HT-29 (cell line): ENCODE measurements around the gene AFF4. TPM values are rescaled to one million over a fixed set of nuclear protein-coding genes. Genes with fewer than 3 reads are reported as not detected.

Experiments used
- DNase-seq: peaks from one replicate; pipeline ENCODE4 v3.0.0-alpha.2; 2015; ENCODE audit warnings: low spot score
- total RNA-seq: library from RNA; depleted of rRNA; stranded (reverse); fragments of >200 nt; shearing (Covaris generic); gene quantifications from 2 replicates; pipeline ENCODE4 v1.2.3, GENCODE V29; 2014

The AFF4 gene
- total RNA-seq, 1 experiment from 2014 or later, result 16.0 TPM

- DNase-seq, result no peak
These were observed 109.1 kb downstream of the AFF4 start for GRCh38 chr5:132854301-132854700.

- no peak for DNase-seq
These were observed 109.6 kb downstream of the AFF4 start for GRCh38 chr5:132853790-132854189.

GRCh38 chr5:132853323-132853722, 110.1 kb downstream of the AFF4 start:
- DNase-seq, result no peak

GRCh38 chr5:132850066-132850465, 113.4 kb downstream of the AFF4 start:
- DNase-seq, result no peak

GRCh38 chr5:132849347-132849746, 114.1 kb downstream of the AFF4 start:
- DNase-seq, result peak; percentile 31

GRCh38 chr5:132848270-132848669, 115.2 kb downstream of the AFF4 start:
- no peak for DNase-seq

- no peak for DNase-seq
These were observed 122.1 kb downstream of the AFF4 start for GRCh38 chr5:132841305-132841704.

- DNase-seq, result no peak
These were observed 122.5 kb downstream of the AFF4 start for GRCh38 chr5:132840896-132841295.

- no peak for DNase-seq
These were observed 123.1 kb downstream of the AFF4 start for GRCh38 chr5:132840313-132840712.

- peak; percentile 88 for DNase-seq
These were observed 123.8 kb downstream of the AFF4 start for GRCh38 chr5:132839426-132840301.

- no peak for DNase-seq
These were observed 124.7 kb downstream of the AFF4 start for GRCh38 chr5:132838516-132839282.

GRCh38 chr5:132837868-132838267, 125.6 kb downstream of the AFF4 start:
- peak; percentile 83 for DNase-seq

GRCh38 chr5:132836852-132837251, 126.6 kb downstream of the AFF4 start:
- no peak for DNase-seq

GRCh38 chr5:132834057-132834456, 129.4 kb downstream of the AFF4 start:
- DNase-seq, result no peak

- DNase-seq, result no peak
These were observed 130.8 kb downstream of the AFF4 start for GRCh38 chr5:132832612-132833011.

GRCh38 chr5:132831095-132831860, 132.2 kb downstream of the AFF4 start:
- no peak for DNase-seq

- DNase-seq, result peak; percentile 82
These were observed 132.9 kb downstream of the AFF4 start, which contains the start of gene SHROOM1 for GRCh38 chr5:132830436-132831094. TSS of gene SHROOM1 (minus strand) at chr5:132830647. CDS start at chr5:132826140, 4,507 bp downstream.

GRCh38 chr5:132829742-132830435, 133.5 kb downstream of the AFF4 start:
- DNase-seq, result peak; percentile 84

- no peak for DNase-seq
These were observed 134.5 kb downstream of the AFF4 start for GRCh38 chr5:132828846-132829494.
